HCEC 1CT (cell line): Measurements from ENCODE around the gene INF2.

Experiments used
- DNase-seq: peaks from one replicate; pipeline ENCODE4 v3.0.0-alpha.2; 2017

Gene INF2

DNA sequence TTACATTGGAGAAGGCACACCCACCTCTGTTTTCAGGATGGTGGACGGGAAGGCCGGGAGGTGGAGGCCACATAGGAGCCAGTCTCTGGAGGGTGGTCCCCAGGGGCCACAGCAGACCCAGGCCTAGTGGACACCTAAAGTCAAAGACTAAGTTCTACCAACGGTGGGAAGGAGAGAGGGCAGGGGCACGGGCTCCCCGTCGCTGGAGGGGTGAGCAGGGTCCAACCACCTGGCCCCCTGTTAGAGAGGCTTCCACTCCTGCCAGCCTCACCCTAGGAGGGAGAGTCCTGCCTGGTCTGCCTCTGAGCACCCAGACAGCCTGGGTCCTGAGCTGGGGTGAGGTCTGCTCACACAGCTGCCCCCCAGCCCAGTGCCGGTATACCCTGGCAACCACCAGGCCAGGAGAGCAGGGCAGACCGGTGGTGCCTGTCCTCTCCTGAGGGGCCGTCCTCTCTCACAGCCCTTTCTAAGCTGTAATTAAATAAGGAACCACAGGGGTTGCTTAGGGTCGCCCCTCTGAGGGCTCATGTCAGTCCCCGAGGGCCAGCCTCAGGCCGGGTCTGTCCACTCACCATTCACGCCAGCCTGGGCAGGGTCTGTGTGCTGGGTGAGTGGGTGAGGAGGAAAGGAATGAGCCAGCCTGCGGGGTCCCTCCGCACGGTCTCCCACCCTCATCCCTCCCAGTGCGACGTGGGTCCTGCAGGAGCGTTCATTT, 2.3 kb downstream of the INF2 start:
- DNase-seq = no peak

DNA sequence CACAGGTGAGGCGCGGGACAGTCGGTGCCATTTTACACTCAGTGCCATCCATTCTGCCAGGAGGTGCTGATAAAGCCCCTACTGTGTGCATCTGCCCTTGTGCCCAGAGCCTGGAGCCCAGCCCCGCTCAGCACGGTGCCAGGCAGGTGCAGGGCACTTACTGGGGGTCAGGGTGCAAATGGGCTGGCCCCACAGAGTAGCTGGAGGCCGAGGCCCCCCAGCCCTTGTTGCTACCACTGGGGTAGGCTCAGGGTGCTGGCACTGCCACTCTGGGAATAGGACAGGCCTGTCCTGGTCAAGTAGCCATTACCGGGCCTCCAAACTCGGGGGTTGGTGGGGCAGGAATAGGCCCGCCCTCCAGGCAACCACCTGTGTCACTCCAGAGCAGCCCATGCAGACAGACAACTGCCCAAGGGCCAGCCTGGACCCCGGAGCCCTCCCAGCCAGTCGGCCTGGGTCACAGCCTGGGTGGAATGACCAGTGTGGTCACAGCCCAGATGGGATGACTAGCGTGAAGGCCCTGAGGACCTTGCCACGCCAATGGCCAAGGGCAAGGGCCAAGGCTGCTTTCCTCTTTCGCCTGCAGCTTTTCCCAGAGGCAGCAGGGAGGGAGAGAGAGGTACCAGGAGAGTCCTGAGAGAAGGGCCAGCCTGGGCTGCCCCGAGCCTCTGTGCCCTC, 3.0 kb downstream of the INF2 start:
- no peak for DNase-seq

DNA sequence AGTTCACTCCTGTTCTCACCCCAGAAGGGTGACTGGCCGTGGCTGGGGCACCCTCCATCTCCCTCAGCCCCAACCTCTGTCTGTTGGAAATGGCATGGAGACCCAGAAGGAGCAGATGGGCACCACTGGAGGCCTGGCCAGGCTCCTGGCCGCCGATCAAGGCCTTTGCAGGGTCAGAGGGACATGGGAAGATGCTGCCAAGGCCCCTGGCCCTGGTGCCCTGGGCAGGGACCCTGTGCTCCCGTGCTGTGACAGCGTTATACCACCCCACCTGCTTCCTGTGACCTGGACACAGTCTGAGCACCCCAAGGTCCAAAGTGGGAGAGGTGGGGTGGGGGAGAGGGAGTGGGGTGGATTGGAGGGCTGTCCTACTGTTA, 3.5 kb downstream of the INF2 start:
- no peak for DNase-seq

DNA sequence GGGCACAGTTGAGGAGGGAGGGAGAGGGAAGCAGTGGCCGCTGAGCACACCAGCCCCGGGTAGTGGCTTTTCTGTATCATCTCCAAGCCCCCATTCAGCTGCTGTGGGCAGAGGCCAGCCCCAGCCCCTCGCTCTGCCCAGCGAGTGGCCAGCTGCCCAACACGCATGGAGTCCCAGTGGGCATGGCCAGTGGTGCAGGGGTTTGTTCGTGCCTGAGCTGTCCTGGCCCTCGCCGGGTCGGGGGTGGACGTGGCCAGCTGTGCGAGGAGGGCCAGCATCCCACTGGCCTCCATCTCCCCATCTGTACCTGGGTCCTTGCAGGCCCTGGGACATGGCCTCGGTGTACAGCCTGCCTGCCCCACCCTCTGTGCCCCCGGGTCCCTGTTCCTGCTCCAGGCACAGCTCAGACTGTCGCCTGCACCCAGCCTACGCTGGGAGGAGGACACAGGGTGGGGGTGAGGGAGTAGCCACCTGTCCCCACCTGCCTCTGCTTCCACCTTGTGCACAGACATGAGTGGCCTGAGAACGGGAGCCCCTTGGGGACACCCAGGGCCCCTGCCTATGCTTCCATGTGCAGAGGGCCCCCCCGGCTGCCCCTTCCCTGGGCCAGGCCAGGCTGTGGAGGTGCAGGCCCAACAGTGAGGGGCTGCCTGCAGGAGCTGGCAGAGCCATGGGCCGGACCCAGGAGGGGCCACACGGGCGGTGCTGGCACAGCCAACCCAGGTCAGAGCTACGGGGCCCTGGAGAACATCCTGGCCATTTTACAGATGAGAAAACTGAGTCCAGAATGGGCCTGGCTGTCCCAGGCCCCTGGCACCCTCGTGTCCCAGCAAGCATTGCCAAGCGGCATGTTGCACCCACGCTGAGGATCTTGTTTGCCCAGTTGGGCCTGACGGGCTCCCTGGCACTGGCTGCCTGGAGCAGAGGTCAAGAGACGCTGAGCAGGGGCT, 4.3 kb downstream of the INF2 start:
- no peak for DNase-seq

DNA sequence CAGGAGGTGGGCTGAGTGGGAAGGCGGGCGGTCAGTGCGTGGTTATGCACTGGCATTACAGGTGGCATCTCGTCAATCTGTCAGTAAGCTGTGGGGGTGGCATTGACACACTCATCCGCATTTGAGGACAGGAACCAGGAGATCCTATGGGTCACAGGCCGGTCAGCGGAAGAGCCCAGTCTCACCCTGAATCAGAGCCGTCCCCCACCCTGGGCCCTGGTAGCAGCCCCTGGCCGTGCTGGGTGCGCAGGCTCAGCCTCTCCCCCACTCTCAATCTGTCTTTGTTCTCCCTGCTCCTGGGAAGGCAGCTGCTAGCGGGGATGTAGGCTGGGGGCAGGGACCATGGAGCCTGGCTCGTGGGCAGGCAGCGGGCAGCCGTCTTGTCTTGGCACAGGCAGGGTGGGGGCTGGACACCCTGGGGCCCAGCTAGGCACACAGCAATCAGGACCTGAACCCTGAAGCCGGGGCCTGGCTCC, 5.1 kb downstream of the INF2 start:
- DNase-seq = no peak

DNA sequence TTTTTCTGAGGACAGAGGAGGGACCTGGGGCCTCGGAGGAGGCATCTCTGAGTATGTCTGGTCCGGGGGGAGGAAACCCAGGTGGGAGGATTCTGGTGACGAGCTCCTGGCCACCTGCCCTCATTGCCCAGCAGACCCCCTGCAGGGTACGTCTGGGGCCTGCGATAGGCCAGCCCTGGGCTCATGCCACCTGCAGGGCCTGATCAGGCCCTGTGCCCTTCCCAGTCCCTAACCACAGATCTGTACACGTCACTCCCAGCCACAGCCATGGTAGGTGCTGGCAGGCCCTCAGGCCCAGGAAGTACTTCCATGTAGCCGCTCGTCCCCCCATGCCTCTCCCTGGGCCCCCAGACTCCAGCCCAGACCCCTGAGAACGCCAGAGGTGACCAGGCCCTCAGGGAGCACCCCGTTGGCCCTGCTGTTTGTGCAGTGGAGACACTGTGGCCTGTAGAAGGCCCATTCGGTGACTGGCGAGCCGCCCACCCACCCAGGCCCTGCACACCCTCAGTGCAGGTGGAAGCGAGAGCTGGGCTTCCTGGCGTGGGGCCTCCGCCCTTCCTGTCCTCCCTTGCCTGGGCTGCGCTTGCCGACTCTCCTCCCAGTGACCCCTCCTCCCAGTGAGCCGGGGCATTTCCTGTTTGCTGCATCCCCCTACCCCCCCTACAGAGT, 5.7 kb downstream of the INF2 start:
- no peak for DNase-seq

DNA sequence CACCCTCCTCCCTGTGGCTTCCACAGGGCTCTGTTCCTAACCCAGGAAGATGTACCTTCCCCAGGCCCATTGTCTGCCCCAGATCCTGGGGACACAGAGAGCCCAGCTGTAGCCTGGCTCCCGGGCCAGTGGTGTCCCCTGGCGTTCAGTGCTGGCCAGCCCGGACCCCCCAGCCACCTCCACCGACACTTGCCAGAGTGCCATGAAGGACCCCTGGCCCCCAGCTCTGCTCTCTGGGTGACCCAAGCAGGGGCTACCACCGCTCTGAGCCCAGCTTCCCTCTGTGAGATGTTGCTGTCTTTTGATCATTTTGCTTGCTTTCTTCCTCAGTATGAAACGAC, 6.2 kb downstream of the INF2 start:
- DNase-seq = no peak

DNA sequence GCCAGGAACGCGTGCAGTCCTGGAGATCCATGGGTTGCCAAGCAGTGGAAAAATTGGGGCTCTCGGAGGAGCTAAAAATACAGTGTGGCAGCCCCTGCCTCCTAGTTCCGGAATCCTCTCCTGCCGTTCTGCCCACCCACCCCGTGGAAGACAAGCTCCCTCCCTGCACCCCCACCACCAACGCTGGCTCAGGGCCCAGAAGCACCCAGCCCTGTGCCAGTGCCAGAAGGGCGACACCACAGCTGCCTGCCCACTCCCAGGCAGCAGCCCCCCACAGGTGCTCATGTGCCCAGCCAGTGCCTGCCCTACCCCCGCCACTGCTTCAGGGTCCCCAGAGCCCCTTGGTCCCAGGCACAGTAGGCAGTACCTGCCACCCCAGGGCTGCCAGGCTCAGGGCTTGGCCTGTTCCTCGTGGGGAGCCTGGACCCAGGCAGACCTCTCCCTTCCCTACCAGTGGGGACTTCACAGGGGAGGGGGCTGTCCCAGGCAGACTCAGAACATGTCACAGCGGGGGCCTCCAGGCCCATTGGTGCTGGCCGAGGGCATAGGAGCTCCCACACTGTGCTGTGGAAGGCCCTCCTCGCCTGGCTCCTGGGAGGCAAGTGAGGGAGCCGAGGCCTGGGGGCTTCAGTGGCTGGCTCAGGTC, 7.4 kb downstream of the INF2 start:
- DNase-seq = no peak

DNA sequence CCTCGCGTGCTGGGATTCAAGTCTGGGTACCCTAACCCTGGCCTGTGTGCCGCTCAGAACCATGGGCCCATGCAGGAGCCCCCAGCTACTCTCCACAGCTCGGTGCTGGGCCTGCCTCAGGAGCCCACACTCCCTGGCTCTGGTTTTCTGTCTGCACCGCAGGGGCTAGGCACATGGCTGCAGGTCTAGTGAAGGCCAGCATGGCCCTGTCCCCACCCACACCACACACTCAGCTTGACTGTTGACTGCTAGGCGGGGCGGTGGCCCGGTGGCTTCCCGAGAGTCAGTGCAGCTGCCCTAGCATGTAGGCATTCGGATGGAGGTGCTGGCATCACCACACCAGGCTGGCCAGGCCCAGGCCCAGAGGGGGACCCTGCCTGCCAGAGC, 7.9 kb downstream of the INF2 start:
- no peak for DNase-seq

DNA sequence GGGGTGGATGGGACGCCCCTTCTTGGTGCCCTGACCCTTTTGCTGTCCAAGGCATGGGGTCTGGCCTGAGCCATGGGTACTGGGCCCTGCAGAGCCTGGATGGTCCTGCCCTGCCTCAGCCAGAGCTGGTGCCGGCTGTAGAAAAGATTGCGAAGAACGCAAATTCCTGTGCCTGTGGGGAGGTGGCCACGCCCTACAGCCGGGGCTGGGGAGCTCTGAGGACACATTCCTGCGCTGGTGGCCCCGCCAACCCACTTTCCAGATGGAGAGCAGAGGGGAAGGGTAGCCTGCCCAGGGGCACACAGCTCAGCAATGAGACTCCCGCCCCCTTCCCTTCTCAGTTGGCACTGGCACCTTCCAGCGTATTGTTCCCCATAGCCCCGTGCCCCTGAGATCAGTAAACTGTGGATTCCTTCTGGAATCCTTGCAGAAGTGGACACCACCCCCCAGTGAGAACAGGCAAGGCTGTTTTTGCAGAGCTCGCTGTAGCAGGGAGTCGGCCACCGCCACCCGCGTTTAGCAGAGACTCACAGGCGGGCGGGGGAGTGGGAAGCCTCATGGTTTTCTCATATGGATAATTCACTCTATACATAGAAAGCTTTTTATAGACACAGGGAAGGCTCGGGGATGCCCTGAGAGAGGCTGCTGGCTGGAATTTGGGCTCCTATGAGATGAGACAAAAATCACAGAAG, 8.6 kb downstream of the INF2 start:
- DNase-seq = no peak

DNA sequence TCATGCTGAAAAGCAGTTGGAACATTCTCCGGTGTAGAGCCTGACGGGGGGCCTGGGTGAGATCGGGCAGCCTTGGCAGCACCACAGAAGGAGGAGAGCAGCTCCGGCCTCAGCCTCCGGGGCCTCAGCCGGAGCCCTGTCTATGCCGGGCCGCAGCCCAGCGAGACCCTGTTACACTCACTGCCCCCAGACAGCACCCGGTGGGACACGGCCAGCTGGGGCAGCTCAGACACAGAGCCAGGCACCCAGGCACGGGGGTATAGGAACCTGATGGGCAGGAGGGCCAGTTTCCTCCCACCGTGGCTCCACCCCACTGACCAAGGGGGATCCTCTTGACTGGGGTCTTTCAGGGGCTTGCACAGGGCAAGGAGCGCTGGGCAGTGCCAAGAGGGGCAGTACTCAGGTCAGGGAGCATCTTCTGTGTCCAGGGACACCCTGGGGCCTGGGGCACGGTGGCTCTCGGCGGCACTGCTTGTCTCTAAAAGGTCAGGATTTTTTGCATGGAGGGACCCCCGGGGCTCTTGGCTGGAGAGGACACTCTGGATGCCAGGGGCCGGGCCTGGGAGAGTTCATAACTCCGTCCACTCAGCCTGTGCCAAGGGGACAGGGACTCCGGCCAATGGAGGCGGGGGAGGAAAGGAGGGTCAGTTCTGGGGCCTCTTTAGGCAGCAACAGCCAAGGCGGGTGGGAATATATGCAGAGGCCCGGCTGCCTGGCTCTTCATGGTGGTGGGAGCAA, 9.4 kb downstream of the INF2 start:
- no peak for DNase-seq

DNA sequence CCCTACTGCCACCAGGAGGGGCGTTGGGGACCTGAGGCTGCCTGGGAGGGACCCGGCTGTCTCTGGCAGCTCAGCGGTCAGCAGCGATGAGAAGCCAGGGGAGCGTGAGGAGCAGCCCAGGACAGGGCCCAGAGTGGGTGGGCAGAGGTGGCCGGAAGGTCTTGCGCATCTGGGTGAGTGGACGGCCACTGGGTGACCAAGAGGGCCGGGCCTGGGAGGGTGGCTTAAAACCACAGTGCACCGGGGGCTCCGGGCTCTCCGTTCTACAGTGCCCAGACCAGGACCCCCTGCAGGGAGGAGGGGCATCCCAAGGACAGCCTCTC, 10.0 kb downstream of the INF2 start:
- DNase-seq = no peak

DNA sequence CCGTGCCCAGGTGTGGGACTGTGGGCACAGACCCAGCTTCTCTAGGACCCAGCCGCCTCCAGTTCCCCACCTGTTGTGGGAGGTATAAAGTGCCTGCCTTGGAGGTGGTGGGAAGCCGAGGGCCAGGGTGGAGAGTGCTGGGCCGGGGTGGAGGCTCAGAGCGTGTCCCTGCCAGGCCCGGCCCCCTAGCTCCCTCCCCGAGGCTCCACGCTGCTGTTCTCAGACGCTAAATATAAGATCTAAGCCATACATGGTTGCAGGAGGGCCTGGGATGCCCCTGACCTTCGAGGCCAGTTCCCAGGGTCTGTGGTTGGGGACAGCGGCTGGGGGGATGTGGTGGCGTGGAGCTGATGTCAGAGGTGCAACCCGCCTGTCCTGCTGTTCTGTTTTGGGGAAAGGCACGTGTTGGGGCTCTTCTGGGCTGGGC, 10.8 kb downstream of the INF2 start:
- no peak for DNase-seq

DNA sequence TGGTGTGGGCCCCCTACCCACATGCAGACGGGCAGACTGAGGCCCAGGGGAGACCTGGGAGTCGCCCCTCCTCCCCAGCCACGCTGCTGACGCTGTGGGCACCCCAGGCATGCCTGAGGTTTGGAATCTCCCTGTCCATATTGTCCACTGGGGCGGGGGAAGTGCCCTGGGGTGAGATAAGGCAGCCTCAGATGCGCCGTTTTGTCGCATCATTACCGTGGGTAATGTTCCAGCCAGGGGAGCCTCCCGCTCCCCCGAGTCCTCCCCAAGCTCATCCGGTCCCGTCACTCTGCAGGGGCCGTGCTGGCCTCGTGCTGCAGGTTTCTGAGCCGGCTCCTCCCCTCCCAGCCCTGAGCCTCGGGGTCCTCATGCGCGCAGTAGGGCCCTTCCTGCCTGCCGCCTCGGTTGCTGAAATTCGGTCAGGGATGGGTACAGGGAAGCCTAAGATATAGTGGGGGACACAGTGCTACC, 11.4 kb downstream of the INF2 start:
- DNase-seq = no peak

DNA sequence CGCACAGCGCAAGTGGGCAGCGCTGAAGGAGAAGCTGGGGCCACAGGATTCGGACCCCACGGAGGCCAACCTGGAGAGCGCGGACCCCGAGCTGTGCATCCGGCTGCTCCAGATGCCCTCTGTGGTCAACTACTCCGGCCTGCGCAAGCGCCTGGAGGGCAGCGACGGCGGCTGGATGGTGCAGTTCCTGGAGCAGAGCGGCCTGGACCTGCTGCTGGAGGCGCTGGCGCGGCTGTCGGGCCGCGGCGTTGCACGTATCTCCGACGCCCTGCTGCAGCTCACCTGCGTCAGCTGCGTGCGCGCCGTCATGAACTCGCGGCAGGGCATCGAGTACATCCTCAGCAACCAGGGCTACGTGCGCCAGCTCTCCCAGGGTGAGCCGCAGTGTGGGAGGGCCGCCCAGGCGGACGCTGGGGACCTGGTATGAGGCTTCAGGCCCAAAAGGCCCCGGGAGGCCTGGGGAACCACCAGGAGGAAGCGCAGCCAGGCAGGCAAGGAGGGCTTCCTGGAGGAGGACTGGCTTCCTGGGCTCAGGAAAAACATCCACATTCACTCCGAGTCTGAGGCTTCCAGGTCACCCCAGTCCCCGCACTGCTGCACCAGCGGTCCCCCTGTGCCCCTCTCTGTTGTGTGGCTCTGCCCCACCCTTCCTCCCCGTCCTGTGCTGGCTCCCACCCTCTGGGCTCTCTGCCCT, 12.1 kb downstream of the INF2 start:
- no peak for DNase-seq

DNA sequence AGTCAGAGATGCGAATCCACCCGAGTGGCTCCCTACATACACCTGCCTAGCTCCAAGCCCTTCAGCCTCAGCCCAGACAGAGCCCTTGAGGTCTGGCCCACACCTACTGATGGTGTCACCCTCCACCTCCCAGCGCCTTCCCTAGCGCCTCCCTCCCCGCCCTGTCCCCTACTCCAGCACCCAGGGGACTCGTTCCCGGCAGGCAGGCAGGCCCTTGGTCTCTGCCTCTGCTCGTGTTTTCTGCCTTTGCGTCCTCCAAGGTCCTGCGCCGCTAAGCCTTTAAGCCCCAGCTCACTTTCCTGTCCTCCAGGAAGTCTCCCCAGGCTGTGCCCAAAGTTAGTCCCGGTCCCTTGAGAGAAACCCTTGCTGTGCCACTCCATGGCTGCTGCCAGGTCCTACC, 12.7 kb downstream of the INF2 start:
- DNase-seq = no peak

DNA sequence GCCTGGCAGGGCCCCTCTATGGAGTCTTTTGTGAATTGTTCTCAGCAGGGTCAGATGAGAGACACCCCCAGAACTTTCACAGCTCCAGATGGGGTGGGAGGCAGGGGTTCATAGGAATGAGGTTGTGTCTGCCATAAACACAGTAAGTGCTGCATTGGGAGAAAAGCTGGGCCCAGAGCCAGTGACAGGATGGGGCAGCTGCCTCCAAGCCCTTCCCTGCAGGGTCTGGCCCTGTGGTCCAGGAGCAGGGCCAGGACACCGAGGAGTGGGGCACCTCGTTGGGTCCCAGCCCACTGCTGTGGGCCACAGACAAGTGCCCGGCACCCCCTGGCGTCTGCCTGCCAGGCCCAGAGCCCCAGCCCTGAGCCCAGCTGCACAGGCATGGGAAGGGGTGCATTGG, 13.3 kb downstream of the INF2 start:
- no peak for DNase-seq

DNA sequence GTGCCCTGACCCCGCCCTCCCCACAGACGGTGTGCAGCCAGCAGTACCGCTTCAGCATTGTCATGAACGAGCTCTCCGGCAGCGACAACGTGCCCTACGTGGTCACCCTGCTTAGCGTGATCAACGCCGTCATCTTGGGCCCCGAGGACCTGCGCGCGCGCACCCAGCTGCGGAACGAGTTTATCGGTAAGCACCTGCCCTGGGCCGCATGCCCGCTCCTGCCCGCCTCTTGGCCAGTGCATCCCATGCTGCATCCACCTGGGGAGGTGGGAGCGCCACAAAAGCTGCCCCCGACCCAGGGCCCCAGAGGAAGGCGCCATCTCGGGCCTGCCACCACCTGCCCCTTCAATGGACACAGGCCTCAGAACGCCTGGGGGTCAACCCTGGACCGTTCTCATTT, 13.9 kb downstream of the INF2 start:
- DNase-seq = no peak

DNA sequence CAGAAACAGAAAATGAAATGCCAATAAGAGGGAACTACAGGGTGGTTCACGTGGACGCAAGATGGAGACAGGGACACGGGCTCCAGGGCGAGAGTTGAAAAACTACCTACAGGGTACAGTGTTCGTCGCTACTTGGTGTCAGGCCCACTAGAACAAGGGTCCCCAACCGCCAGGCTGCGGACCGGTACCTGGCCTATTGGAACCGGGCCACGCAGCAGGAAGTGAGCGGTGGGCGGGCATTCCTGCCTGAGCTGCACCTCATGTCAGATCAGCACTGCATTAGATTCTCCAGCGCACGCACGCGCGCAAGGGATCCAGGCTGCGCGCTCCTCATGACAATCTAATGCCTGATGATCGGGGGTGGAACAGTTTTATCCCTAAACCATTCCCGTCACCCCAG, 14.8 kb downstream of the INF2 start:
- DNase-seq = no peak

DNA sequence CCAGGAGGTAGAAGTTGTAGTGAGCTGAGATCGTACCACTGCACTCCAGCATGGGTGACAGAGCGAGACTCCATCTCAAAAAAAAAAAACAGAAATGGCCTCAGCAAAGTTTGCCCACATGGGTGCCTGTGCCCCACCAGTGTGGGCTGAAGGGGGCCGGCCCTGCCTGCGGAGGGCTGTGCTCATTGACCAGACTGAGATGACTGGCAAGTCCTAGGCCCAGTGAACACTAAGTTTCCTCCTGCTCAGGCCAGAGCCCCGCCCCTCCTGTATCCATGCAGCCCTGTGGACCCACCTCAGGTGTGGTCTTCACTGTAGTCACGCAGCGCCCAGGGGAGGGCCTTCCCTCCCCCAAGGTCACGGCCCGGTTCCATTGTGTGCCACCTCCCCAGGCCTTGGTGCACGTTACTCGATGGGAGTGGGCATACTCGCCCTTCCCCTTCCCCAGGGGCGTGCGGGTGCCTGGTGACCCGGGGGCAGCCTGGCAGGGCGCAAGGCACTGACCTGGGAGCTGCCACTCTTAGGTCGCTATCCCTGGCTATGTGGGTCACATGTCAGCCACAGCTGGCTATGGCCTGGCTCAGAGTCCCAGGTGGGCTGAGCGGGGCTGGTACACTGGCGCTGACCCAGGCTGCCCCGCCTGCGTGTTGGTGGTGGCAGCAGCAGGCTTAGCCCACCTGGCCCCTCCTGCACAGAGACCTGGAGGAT, 16.1 kb downstream of the INF2 start:
- DNase-seq = no peak
